ENCODE measurements around the gene ADAP1.
"Not testable (repeated sequence)": the region's sequence is repeated elsewhere in the genome, so short reads cannot be mapped to it uniquely, and the experiment has no call there.

ADAP1 gene

DNA sequence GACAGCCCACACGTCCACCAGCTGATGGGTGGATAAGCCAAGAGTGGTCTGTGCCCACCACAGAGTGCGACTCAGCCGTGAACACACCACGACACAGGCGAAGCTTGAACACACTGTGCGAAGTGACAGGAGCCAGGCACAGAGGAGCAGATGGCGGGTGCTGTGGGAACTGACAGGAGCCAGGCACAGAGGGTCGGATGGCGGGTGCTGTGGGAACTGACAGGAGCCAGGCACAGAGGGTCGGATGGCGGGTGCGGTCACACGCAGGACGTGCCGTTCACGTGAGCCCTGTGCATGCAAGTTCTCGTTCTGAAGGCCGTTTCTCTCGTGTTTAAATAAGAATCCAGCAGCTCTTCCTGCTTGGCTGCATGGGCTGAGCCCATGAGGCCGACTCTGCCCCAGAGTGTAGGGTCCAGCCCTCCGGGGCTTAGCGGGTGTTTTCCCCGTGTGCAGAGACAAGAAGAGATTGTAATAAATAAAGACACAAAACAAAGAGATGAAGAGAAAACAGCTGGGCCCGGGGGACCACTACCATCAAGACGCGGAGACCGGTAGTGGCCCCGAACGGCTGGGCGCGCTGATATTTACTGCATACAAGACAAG, 5.9 kb upstream of the ADAP1 start:
- peak overlapping the region; percentile 78 for H3K27ac ChIP-seq
- H3K9ac ChIP-seq = no peak overlapping the region
- H3K4me2 ChIP-seq (ENCODE audit: low read length) = no peak overlapping the region
- no peak overlapping the region for H3K4me3 ChIP-seq (ENCODE audit: low read depth, low read length)
- no peaks in the 10 kb centered on the region for H3K27me3 ChIP-seq (ENCODE audit: control insufficient read depth, insufficient read depth, low read length)
- TF ChIP-seq, protein P1, sequence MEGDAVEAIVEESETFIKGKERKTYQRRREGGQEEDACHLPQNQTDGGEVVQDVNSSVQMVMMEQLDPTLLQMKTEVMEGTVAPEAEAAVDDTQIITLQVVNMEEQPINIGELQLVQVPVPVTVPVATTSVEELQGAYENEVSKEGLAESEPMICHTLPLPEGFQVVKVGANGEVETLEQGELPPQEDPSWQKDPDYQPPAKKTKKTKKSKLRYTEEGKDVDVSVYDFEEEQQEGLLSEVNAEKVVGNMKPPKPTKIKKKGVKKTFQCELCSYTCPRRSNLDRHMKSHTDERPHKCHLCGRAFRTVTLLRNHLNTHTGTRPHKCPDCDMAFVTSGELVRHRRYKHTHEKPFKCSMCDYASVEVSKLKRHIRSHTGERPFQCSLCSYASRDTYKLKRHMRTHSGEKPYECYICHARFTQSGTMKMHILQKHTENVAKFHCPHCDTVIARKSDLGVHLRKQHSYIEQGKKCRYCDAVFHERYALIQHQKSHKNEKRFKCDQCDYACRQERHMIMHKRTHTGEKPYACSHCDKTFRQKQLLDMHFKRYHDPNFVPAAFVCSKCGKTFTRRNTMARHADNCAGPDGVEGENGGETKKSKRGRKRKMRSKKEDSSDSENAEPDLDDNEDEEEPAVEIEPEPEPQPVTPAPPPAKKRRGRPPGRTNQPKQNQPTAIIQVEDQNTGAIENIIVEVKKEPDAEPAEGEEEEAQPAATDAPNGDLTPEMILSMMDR (IDR thresholded peaks at IDR 0.05) = no peak
- H3K9me3 ChIP-seq (ENCODE audit: control insufficient read depth, low read length) = no peaks in the 10 kb centered on the region
- no peaks in the 10 kb centered on the region for H3K36me3 ChIP-seq (ENCODE audit: control insufficient read depth, insufficient read depth, low read length)
- H2AFZ ChIP-seq = no peak overlapping the region
- H3K4me1 ChIP-seq = peaks cover 21% of the 10 kb centered on the region
- peaks cover 22% of the 10 kb centered on the region for H3K79me2 ChIP-seq

DNA sequence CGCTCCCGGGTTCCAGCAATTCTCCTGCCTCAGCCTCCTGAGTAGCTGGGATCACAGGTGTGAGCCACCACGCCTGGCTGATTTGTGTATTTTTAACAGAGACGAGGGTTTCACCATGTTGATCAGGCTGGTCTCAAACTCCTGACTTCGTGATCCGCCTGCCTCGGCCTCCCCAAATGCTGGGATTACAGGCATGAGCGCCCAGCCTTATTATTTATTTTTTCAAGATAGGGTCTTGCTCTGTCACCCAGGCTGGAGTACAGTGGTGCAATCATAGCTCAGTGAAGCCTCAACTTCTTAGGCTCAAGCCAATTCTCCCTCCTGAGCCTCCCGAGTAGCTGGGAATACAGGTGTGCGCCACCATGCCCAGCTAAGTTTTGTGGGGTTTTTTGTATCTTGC, 5.3 kb upstream of the ADAP1 start:
- not testable (repeated sequence) for H3K27ac ChIP-seq; H3K27me3 ChIP-seq (ENCODE audit: control insufficient read depth, insufficient read depth, low read length)

DNA sequence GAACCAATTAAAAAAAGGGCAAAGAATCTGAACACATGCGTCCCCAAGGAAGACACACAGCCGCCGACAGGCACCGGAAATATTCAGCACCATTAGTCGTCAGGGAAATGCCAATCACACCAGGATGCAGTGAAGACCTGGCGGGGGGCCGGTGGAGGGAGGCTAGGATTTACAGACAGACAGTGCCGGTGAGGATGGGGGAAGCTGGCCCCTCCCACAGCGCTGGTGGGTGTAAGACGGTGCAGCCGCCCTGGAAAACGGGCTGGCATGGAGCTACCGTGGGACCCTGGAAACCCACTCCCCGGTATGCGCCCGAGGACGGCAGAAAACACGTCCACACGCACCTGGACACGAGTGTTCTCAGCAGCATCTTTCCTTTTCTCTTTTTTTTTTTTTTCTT, 4.8 kb upstream of the ADAP1 start:
- H2AFZ ChIP-seq = no peak overlapping the region
- no peak overlapping the region for H3K4me2 ChIP-seq (ENCODE audit: low read length)
- no peak overlapping the region for H3K27ac ChIP-seq
- H3K4me3 ChIP-seq (ENCODE audit: low read depth, low read length) = no peak overlapping the region
- no peak overlapping the region for H3K9ac ChIP-seq
- peaks cover 22% of the 10 kb centered on the region for H3K79me2 ChIP-seq
- no peaks in the 10 kb centered on the region for H3K27me3 ChIP-seq (ENCODE audit: control insufficient read depth, insufficient read depth, low read length)
- H3K36me3 ChIP-seq (ENCODE audit: control insufficient read depth, insufficient read depth, low read length) = no peaks in the 10 kb centered on the region
- TF ChIP-seq, protein P1 (IDR thresholded peaks at IDR 0.05) = no peak
- H3K9me3 ChIP-seq (ENCODE audit: control insufficient read depth, low read length) = no peaks in the 10 kb centered on the region
- H3K4me1 ChIP-seq = peaks cover 21% of the 10 kb centered on the region

More for the DNA sequence above, 5.3 kb upstream of the ADAP1 start:
- H3K79me2 ChIP-seq = peaks cover 22% of the 10 kb centered on the region
- H3K4me1 ChIP-seq = peaks cover 21% of the 10 kb centered on the region
- not testable (repeated sequence) for H3K4me2 ChIP-seq (ENCODE audit: low read length); H3K4me3 ChIP-seq (ENCODE audit: low read depth, low read length); H3K36me3 ChIP-seq (ENCODE audit: control insufficient read depth, insufficient read depth, low read length); H3K9me3 ChIP-seq (ENCODE audit: control insufficient read depth, low read length); H3K9ac ChIP-seq; H2AFZ ChIP-seq

DNA sequence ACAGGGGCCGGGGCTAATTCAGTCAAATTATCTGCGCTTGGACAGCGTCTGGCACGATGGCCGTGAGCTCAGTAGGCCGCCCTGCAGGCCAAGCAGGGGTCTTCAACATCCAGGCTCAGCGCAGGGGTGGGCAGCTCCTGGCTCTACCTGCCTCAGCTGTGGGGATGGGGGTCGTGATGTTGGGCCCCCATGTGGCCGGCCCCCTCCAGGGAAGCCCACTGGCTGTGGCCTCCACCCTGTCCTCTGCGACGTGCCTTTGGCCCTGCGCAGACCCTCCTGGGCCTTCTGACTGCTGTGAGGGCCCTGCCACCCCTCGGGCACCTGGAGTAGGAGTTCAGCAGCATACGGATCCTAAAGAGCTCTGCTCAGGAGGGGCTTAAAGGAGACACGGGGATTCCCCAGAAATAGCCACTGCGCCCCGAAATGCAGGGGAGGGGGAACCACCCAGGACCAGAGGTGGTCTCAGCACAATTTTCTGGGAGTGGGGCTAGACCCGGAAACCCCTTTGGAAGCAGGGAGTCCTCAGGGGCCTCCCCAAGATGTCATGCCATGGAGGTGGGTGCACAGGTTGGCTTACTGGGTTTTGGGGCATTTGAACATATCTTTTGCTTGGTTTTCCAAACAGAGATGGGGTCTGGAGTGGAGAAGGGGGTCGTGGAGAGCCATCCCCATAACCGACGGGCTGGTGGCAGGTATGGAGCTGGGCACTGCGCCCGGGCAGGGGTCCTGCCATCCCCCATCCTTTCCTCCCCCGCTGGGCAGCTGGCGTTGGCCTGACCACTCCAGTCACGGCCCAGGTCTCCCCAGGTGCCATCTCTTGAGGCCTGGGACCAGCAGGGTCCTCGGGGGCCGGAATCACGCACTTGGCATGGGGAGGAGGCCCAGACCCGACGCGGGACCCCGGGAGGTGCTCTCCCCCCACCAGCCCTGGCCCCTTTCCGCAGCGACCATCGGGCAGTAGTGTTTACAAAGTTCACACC, 4.0 kb upstream of the ADAP1 start:
- Histone ChIP-seq H3K27ac (no peak overlapping the region), H3K9me3 (ENCODE audit: control insufficient read depth, low read length) (no peaks in the 10 kb centered on the region), H3K36me3 (ENCODE audit: control insufficient read depth, insufficient read depth, low read length) (no peaks in the 10 kb centered on the region), H3K27me3 (ENCODE audit: control insufficient read depth, insufficient read depth, low read length) (no peaks in the 10 kb centered on the region), H3K4me3 (ENCODE audit: low read depth, low read length) (no peak overlapping the region), H3K4me1 (peaks cover 20% of the 10 kb centered on the region), H3K79me2 (peaks cover 19% of the 10 kb centered on the region), H2AFZ (no peak overlapping the region), H3K4me2 (ENCODE audit: low read length) (no peak overlapping the region), H3K9ac (no peak overlapping the region)
- TF ChIP-seq, protein P1 (IDR thresholded peaks at IDR 0.05) = no peak

DNA sequence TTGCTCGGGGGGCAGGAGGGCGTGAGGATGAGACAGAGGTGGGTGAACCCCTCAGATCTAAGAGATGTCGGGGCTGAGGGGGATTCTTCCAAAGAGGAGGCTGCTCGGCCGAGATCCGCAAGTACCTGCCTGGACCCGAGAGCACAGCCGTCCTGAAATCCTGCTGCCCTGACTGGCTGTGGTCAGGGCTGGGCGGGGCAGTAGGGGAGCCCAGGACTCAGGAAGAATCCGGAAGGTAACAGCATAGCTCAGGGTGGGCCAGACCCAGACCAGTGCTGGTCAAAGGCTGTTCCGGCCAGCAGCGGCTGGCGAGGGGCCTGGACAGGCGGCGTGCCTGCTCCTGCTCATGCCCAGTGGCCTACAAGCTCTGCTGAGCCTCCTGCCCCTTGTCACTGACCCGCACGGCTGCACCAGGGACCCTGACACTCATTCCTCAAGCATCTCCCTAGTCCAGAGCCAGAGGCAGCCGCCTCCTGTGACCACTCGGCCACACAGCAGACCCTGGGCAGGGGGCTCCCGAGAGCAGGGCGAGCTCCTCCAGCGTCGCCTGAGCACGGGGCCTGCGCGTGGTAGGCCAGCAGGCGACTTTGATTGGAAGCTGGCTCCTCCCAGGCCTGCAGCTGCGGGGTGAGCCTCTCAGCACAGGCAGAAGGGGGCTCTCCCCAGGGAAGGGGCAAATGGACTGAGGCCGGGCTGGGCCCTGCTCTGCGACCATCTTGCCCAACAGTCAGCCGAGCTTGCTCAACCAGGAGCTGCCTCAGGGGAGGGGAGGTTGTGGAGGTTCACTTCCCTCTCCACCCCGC, 3.1 kb upstream of the ADAP1 start:
- H3K4me3 ChIP-seq (ENCODE audit: low read depth, low read length) = no peak overlapping the region
- no peaks in the 10 kb centered on the region for H3K9me3 ChIP-seq (ENCODE audit: control insufficient read depth, low read length)
- no peak overlapping the region for H3K27ac ChIP-seq
- H3K9ac ChIP-seq = no peak overlapping the region
- no peaks in the 10 kb centered on the region for H3K27me3 ChIP-seq (ENCODE audit: control insufficient read depth, insufficient read depth, low read length)
- peaks cover 28% of the 10 kb centered on the region for H3K4me1 ChIP-seq
- no peaks in the 10 kb centered on the region for H3K36me3 ChIP-seq (ENCODE audit: control insufficient read depth, insufficient read depth, low read length)
- TF ChIP-seq, protein P1 (IDR thresholded peaks at IDR 0.05) = no peak
- no peak overlapping the region for H3K4me2 ChIP-seq (ENCODE audit: low read length)
- peaks cover 20% of the 10 kb centered on the region for H3K79me2 ChIP-seq
- H2AFZ ChIP-seq = no peak overlapping the region

Measured in parathyroid adenoma (tissue), 2 donors.